Stimulated activated CD8-positive, alpha-beta memory T cell treated with anti-CD3 and anti-CD28 coated beads, Interleukin-4, amount 100 ng/mL, for 48 hours (primary cell): Measurements from ENCODE around the gene LRRC23.
"Not testable (repeated sequence)": the region's sequence is repeated elsewhere in the genome, so short reads cannot be mapped to it uniquely, and the experiment has no call there.

Experiments
- DNase-seq: peaks from one replicate; pipeline ENCODE4 v3.0.0-alpha.2; 2020

The LRRC23 gene, protein sequence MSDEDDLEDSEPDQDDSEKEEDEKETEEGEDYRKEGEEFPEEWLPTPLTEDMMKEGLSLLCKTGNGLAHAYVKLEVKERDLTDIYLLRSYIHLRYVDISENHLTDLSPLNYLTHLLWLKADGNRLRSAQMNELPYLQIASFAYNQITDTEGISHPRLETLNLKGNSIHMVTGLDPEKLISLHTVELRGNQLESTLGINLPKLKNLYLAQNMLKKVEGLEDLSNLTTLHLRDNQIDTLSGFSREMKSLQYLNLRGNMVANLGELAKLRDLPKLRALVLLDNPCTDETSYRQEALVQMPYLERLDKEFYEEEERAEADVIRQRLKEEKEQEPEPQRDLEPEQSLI

GRCh38 chr12:6904280-6905276, at the start of gene LRRC23:
TSS of gene LRRC23 (plus strand) at chr12:6904822. CDS start at chr12:6905634, 812 bp downstream.
- peak; percentile 99 for DNase-seq

DNA sequence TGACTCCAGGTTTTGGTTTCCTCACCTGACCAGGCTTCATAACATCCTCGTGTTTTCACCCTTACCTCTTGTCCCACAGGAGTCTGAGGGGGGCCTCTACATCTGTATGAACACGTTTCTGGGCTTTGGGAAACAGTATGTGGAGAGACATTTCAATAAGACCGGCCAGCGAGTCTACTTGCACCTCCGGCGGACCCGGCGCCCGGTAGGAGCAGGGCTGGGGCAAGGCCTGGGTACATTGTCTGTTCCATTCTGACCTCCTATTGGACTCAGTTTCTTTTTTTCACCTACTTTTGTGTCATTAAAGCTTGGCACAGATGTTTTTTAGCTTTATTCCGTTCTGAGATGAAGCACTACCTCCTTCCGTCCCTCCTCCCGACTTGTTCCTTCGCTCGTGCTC, 49.3 kb upstream of the LRRC23 start:
- no peak for DNase-seq

DNA sequence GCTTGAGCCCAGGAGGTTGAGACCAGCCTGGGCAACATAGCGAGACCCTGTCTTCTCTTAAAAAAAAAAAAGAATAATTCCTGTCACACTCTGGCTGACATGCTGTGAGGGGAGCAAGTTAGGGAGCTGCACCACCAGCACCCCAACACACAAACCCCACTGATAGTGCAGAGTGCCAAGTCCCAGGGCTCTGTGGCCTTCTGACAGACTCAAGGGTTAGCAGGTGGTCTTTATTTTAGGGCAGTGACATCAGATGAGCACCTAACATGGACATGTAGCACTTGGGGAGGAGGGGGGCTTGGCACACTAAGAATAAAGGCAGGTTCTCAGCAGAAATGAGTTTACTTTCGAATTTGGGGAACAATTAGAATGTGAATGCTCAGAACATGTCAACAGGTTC, 45.8 kb upstream of the LRRC23 start:
- DNase-seq = no peak

- DNase-seq = no peak
Measured at GRCh38 chr12:6860116-6860515, 44.5 kb upstream of the LRRC23 start.

GRCh38 chr12:6860942-6861341, 43.7 kb upstream of the LRRC23 start:
- no peak for DNase-seq

DNA sequence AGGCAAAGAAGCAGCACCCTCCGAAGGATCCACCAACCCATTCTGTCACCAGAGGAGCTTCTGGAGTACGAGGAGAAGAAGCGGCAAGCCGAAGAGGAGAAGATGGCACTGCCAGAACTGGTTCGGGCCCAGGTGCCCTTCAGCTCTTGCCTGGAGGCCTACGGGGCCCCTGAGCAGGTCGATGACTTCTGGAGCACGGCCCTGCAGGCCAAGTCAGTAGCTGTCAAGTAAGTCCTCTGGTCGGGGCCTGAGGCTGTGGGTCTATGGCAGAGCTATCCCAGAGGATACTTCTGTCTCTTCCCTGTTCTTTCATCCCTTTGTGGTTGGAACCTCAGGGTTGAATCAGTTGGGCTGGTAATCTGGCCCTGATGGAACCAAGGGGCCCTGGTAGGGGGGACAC, 43.2 kb upstream of the LRRC23 start:
- DNase-seq = no peak

GRCh38 chr12:6863033-6863432, 41.6 kb upstream of the LRRC23 start:
- no peak for DNase-seq

DNA sequence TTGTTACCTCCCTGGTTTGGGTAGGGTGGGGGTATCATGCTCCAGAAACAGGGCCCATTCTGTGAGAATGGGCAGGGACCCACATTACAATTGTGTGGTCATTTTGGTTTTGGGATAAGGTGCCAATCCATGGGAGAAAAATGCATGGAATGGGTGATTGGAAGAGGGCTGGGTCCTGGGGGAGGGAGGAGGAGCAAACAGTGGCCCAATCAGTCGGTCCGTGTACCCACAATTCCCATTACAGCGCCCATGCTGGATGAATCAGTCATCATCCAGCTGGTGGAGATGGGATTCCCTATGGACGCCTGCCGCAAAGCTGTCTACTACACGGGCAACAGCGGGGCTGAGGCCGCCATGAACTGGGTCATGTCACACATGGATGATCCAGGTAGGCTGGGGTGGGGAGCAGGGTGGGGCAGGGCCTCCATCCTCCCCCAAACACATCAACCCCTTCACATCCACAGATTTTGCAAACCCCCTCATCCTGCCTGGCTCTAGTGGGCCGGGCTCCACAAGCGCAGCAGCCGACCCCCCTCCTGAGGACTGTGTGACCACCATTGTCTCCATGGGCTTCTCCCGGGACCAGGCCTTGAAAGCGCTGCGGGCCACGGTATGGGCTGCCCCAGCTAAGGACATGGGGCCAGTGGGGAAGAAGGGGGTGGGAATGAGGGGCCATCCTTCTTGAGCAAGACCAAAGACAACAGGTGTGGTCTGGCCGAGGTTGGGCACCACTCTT, 40.9 kb upstream of the LRRC23 start:
- no peak for DNase-seq

- DNase-seq = not testable (repeated sequence)
Measured at GRCh38 chr12:6865307-6865706, 39.3 kb upstream of the LRRC23 start.

GRCh38 chr12:6866163-6866919, 38.3 kb upstream of the LRRC23 start:
- peak; percentile 39 for DNase-seq

DNA sequence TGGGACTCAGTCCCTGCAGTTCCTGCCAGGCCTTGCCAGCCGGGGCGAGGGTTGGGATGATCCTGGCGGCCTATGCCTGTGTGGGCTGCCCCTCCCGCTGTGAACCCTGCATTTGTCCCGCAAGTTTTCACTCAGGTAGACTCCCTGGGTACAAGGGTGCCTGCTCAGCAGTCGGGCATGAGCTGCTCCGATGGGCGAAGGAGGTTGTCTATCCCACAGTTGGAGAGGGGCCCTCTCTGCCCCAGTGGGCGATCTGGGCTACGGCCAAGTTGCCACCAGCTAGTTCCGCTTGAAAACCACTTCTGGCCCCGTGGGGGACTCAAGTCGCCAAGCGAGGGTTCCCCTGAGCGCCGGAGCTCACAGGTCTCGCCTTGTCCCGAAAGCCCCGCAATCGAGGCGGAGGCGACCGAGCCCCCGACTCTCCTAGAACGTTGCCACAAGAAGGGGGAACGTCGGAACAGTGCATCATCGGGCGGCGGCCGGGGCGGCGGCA, 37.7 kb upstream of the LRRC23 start:
- DNase-seq = no peak

DNA sequence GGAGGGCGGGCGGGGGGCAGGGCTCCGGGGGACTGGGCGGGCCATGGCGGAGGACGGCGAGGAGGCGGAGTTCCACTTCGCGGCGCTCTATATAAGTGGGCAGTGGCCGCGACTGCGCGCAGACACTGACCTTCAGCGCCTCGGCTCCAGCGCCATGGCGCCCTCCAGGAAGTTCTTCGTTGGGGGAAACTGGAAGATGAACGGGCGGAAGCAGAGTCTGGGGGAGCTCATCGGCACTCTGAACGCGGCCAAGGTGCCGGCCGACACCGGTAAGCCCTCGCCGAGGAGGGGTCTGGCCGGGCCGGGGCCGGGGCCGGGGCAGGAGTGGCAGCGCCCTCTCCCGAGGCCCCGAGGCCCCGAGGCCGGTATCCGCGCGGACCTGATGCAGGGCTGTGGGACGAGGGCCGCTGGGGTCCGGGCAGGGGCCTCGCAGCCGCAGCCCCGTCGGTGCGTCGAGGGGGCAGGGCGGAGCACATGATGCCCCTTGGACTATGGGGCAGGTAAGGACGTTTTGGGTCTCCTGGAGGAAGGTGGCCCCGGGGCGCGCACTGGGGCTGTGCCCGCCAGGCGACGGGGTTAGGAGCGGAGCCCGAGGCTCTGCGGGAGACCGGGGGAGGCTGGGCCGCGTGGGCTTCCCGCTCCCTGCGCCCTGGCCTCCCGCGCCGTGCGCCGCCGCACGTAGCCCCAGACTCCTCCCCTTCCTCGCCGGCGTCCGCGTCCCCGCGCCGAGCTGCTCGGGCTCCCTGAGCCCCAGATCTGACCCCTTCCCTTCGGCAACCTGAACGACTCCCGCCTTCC, 37.0 kb upstream of the LRRC23 start, which contains the start of gene TPI1:
Gene TPI1, plus strand, starts transcription at position 119 of the 798 bp plus-strand sequence. Its CDS starts 36 bp downstream, at position 155.
- DNase-seq = peak; percentile 87

DNA sequence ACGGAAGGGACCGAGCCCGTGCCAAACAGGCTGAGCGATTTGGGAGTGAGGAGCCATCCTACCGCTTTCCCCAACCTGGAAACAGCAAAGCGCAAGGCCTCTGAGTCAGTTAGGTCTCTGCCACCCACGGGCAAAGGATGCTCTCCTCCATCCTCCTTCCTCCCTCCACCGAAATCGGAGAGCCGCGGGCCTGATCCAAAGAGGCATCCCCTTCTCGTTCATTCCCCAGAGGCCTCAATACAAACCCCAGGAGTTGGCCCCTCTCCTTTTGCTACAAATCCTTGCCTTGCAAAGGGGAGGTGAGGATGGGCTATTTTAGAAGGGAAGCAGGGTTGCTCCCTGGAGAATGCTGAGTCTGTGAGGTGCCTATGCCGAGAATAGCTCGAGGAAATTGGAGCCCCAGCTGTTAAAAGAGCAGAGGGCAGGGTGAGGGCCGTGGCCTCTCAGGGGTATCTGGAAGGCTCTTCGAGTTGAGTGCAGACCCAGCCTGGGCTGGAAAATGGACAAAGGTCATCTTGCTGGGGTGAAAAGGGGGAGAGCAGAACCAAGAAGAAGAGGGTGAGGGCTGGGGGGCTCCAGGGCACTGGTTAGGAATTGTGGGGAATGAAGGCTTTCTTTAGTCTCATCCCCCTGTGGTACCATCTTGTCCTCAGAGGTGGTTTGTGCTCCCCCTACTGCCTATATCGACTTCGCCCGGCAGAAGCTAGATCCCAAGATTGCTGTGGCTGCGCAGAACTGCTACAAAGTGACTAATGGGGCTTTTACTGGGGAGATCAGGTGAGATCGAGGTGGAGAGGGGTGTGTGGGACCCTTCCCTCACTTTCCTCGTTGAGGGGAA, 36.2 kb upstream of the LRRC23 start:
- no peak for DNase-seq

DNA sequence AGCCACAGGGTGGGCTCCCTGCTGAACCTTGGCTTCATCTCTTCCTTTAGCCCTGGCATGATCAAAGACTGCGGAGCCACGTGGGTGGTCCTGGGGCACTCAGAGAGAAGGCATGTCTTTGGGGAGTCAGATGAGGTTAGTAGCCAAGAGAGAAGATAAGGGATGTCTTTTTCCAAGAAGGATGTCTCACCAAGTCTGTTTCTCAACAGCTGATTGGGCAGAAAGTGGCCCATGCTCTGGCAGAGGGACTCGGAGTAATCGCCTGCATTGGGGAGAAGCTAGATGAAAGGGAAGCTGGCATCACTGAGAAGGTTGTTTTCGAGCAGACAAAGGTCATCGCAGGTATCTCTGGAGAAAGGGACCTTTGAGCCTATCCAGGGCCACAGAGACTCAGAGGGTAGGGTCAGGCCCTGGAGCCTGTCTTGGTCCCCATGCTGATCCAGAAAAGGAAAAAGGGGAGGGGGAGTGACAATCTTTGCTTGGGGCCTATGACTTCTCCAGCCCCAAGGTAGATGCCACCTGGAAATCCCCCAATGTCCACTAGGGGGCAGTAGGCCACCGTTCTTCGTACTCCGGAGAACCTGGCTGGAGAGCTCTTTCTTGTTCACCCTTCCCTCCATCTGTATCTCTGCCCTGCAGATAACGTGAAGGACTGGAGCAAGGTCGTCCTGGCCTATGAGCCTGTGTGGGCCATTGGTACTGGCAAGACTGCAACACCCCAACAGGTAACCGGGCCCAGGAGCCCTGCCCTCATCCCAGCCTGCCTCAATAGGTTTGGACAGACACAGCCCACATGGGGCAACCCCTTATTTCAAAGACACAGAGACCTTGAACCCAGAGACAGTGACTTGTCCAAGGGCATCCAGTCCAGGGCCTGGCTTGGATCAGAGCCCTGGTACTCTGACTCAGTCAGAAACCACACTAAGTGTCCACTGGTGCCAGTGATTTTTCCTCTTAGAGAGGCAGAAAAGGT, 35.3 kb upstream of the LRRC23 start:
- DNase-seq = peak; percentile 91

DNA sequence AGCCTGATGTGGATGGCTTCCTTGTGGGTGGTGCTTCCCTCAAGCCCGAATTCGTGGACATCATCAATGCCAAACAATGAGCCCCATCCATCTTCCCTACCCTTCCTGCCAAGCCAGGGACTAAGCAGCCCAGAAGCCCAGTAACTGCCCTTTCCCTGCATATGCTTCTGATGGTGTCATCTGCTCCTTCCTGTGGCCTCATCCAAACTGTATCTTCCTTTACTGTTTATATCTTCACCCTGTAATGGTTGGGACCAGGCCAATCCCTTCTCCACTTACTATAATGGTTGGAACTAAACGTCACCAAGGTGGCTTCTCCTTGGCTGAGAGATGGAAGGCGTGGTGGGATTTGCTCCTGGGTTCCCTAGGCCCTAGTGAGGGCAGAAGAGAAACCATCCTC, 34.3 kb upstream of the LRRC23 start:
- not testable (repeated sequence) for DNase-seq

DNA sequence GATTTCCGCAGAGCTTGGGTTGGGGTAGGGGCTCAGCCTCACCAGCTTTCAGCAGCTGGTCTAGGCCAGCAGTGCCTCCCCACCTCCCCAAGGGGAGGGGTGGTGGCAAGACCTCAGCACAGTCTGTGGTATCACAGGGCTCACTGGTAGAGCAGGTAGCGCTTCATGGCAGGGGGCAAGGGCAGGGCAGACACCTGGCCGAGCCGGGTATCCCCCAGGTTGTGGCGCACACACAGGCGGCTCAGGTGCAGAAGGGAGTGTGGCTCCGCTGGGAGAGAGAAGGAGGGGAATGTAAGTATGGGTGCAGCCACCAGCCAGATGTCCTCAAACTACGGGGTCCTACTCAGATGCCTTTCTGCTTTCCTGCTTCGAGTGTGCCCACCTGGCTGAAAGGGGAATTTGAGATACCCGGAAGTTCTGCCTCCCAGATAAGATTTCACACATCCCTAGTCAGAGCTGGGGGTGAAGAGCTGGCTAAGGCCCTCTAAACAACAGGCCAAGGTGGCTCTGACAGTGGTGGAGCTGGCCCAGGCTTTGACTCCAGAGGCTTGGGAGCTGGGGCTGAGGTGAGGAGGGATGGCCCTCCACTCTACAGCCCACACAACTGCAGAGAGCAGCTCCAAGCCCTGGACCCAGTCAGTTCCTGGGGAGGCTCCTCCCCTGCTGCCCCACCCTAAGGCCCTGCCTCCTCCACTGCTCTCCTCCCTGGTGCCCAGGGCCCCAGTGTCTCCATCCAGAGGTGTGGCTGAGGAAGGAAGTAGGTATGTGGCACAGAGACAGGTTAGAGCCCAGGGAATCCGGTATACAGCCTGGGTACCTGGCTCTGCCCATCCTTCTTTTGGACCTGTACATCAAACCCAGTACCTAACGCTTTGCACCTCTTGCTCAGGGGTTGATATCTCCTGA, 33.3 kb upstream of the LRRC23 start:
- peak; percentile 66 for DNase-seq
